Measurements from ENCODE around the gene PSMC5. TPM values are rescaled to one million over a fixed set of nuclear protein-coding genes. Genes with fewer than 3 reads are reported as not detected.

The PSMC5 gene
- total and polyA plus RNA-seq, 9 of the 15 experiments (the other 6 are each of a cell fraction or from before 2014, with no cell fraction given): 89.2 to 393 (median 161) TPM

- TF ChIP-seq DLX4 (CRISPR knock-in tag; IDR thresholded peaks at IDR 0.05) (no peak), SPI1 (IDR thresholded peaks at IDR 0.05; ENCODE audit: borderline replicate concordance, low read depth, low read length) (no peak), POLR2H (tag; IDR thresholded peaks at IDR 0.05; ENCODE audit: low read depth) (peak; percentile 44; the same call in 1 of the 2 replicates), SMARCB1 (IDR thresholded peaks at IDR 0.05; ENCODE audit: insufficient read length, low read depth) (no peak), HOXB6 (CRISPR knock-in tag; IDR thresholded peaks at IDR 0.05; ENCODE audit: borderline replicate concordance) (no peak), ZNF354B (CRISPR knock-in tag; IDR thresholded peaks at IDR 0.05) (0 out of 2 replicates have a peak, but pooled peaks have one; percentile 33), ZNF143 (CRISPR knock-in tag; IDR thresholded peaks at IDR 0.05) (no peak; the same call in 1 of the 2 replicates), ZBED1 (IDR thresholded peaks at IDR 0.05) (0 out of 2 replicates have a peak, but pooled peaks have one; percentile 44), CXXC5 (CRISPR knock-in tag; IDR thresholded peaks at IDR 0.05) (peak; percentile 90), SRSF1 (IDR thresholded peaks at IDR 0.05; ENCODE audit: low read depth, low read length) (no peak), ZHX1 (conservative IDR thresholded peaks at IDR 0.05; ENCODE audit: low read length) (peak; percentile 56; the same call in 1 of the 2 replicates), MEF2D (tag; conservative IDR thresholded peaks at IDR 0.05; ENCODE audit: low read depth) (peak; percentile 59; the same call in 1 of the 2 replicates), ZBTB1 (CRISPR knock-in tag; IDR thresholded peaks at IDR 0.05; ENCODE audit: borderline replicate concordance, low read depth) (no peak), MLLT1 (IDR thresholded peaks at IDR 0.05) (peak in 1 of 2 experiments; percentile 49; a peak in 2 of 4 replicates), THAP12 (CRISPR knock-in tag; IDR thresholded peaks at IDR 0.05) (peak; percentile 84; the same call in 1 of the 2 replicates), NR4A1 (CRISPR knock-in tag; IDR thresholded peaks at IDR 0.05) (0 out of 2 replicates have a peak, but pooled peaks have one; percentile 18), NR4A1 (tag; IDR thresholded peaks at IDR 0.05) (peak; percentile 90), ZNF232 (CRISPR knock-in tag; IDR thresholded peaks at IDR 0.05) (peak; percentile 98)
Observed at GRCh38 chr17:63848834-63849689, 21.8 kb downstream of the PSMC5 start (continued).

All from K562 (cell line).